GM10266 (cell line): Measurements from ENCODE around the gene ACSL5.
"Not testable (repeated sequence)": the region's sequence is repeated elsewhere in the genome, so short reads cannot be mapped to it uniquely, and the experiment has no call there.

Experiments used
- DNase-seq: peaks from one replicate; pipeline ENCODE4 v3.0.0; 2012; ENCODE audit errors: extremely low spot score
- TF ChIP-seq, protein P1 (sequence below): IDR thresholded peaks from 2 replicates; pipeline ENCODE4 v1.5.1; 2012; ENCODE audit warnings: mild to moderate bottlenecking, low read depth; ENCODE audit not compliant: control insufficient read depth, insufficient read depth; ENCODE audit errors: missing control alignments

The ACSL5 gene

DNA sequence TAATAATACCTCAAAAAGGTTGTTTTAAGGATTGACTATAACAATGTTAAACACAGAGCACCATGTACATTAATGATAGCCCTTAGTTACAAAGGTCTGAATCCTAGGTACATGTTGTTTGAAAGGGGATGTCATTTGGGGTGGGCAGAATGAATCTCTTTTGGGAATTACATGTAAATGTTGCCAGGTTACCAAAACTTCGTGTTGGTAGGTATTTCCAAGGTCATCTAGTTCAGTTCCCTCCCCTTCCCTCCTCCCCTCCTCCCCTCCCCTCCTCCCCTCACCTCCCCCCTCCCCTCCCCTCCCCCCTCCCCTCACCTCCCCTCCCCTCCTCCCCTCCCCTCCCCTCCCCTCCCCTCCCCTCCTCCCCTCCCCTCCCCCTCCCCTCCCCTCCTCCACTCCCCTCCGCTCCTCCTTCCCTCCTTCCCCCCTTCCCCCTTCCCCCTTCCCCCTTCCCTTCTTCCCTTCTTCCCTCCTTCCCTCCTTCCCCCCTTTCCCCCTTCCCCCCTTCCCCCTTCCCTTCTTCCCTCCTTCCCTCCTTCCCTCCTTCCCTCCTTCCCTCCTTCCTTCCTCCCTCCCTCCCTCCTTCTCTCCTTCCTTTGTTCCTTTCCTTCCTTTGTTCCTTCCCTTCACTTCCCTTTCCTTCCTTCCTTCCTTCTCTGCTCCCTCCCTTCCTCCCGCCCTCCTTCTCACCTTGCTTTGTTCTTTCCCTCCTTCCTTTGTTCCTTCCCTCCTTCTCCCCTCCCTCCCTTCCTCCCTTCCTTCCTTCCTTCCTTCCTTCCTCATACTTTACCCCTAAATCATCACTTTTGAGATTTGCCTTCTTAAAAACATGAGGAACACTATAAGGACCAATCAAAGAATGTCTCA is 81.2 kb downstream of the ACSL5 start:
- TF ChIP-seq, protein P1, sequence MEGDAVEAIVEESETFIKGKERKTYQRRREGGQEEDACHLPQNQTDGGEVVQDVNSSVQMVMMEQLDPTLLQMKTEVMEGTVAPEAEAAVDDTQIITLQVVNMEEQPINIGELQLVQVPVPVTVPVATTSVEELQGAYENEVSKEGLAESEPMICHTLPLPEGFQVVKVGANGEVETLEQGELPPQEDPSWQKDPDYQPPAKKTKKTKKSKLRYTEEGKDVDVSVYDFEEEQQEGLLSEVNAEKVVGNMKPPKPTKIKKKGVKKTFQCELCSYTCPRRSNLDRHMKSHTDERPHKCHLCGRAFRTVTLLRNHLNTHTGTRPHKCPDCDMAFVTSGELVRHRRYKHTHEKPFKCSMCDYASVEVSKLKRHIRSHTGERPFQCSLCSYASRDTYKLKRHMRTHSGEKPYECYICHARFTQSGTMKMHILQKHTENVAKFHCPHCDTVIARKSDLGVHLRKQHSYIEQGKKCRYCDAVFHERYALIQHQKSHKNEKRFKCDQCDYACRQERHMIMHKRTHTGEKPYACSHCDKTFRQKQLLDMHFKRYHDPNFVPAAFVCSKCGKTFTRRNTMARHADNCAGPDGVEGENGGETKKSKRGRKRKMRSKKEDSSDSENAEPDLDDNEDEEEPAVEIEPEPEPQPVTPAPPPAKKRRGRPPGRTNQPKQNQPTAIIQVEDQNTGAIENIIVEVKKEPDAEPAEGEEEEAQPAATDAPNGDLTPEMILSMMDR: no peak
- DNase-seq: no peak

DNA sequence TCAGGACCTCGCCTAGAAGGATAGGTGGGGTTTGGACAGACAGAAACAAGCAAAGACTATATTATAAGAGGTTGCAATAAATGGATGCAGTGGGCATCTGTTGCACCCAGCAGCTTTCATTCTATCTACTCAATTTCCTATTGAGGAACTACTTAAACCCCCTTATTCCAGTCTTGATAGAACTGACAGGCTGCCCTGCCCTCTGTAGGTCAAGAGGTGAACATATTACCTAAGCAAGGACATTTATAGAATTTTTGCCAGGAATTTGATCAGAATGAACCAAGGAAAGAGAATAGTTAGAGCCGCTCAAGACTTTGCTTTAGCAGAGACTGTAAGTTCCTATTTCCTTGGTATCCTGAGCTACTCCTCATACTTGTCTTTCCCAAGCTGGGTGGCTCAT is 82.6 kb downstream of the ACSL5 start:
- DNase-seq: no peak
- TF ChIP-seq, protein P1: no peak

DNA sequence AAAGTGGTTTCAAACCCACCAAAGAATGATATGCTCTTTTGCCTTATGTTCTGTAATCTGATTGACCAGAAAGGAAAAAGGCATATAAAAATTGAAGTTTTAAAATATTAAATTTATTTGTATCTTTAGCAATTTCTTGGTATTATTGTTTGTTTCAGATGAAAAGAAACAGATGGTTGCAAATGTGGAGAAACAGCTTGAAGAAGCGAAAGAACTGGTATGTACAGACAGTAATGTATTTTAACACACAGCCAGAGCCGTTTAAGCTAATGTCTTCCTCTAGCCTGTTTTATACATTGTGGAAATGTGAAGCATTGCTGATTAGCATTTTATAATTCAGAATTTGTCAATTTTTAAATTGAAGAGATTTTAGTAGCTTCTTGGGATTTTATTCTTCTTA is 86.5 kb downstream of the ACSL5 start:
- DNase-seq: no peak
- TF ChIP-seq, protein P1: no peak

DNA sequence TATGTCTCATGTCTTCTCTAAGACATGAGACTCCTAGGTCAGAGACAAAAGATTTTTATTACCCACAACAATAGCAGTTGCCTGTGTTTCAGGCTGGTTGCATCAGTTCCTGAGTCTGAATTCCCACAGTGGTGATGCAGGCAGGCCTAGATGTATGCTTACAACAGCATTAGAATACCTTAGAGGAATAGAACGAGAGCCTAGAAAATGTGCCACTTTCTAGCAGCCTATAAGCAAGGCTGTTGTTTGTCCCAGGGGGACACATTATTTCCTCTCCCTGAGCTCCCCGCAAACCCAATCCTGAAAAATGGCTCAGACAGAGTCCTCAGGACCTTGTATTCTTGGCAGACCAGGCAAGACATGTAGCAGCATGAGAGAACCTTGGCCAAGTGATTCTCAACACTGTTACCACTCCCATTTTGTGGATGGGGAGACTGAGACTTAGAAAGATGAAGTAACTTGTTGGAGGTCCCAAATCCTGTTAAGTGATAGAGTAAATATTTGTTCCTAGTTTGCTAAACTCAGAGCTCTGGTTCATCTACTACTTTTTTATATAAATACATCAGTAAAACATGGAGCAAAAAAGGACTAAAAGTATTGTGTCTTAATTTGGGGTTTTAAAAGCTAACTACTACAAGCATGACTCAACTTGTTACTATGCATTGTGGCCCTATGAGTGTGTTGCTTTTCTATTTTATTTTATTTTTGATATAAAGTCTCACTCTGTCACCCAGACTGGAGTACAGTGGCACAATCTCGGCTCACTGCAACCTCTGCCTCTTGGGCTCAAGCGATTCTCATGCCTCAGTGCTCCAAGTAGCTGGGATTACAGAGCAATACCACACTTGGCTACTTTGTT is 87.3 kb downstream of the ACSL5 start:
- TF ChIP-seq, protein P1: no peak
- no peak for DNase-seq

DNA sequence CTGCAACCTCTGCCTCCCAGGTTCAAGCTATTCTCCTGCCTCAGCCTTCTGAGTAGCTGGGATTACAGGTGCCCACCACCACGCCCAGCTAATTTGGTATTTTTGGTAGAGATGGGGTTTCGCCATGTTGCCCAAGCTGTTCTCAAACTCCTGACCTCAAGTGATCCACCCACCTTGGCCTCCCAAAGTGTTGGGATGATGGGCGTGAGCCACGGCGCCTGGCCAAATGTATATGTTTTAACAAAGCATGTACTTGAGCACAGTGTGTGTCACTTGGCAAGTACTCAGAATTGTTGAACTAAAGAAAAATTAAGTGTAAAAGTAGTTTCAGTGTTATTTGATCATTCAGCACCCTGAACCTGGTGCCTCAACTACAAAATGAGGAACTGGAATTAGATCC is 90.2 kb downstream of the ACSL5 start:
- not testable (repeated sequence) for DNase-seq

DNA sequence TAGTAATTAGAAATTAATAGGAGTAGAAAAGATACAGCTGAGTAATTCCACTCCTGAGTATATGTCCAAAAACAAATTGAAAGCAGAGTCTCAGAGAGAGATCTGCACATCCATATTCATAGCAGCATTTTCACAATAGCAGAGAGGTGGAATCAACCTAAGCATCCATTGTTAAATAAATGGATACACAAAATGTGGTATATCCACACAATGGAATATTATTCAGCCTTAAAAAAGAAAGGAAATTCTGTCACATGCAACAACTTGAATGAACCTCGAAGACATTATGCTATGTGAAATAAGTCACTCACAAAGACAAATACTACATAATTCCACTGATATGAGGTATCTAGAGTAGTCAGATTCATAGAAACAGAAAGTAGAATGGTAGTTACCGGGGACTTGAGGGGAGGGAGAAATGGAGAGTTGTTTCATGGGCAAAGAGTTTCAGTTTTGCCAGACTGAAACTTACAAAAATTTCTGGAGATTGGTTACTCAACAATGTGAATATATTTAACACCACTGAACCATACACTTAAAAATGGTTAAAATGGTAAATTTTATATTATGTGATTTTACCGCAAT is 91.5 kb downstream of the ACSL5 start:
- DNase-seq: no peak
- TF ChIP-seq, protein P1: no peak

DNA sequence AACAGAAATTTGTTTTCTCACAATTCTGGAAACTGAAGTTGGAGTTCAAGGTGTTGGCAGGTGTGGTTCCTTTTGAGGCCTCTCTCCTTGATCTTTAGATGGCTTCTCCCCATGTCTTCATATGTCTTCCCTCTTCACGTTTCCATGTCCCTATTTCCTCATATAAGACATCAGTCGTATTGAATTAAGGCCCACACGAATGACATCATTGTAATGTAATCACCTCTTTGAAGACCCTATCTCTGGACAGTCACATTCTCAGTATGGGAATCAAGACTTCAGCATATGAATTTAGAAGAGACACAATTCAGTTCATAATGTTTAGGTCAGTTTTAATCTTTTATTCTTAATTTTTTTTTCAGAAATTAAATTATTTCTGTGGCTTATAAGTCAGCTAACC is 92.9 kb downstream of the ACSL5 start:
- TF ChIP-seq, protein P1: no peak
- no peak for DNase-seq
